Kidney (tissue), 14 donors: Measurements from ENCODE around the gene CASTOR2. TPM values are rescaled to one million over a fixed set of nuclear protein-coding genes. Genes with fewer than 3 reads are reported as not detected.
"Not testable (repeated sequence)": the region's sequence is repeated elsewhere in the genome, so short reads cannot be mapped to it uniquely, and the experiment has no call there.

ENCODE experiments used
- DNase-seq, 5 donors: peaks; one replicate each; pipeline ENCODE4 v3.0.0-alpha.2; 2013 to 2020
- FAIRE-seq: peaks from 2 replicates; lab custom pipeline; 2012; peaks lifted over from hg19 to GRCh38; lab: Jason Lieb, UNC
- H3K27ac ChIP-seq, 2 donors: one replicate each; pipeline ENCODE4 v1.7.0; 2013; ENCODE audit warnings: low read depth in 2 of 2, low read length in 2 of 2, inconsistent platforms in 1 of 2
- H3K27me3 ChIP-seq: one replicate; pipeline ENCODE4 v1.7.1; 2013; ENCODE audit warnings: low read length, inconsistent platforms; ENCODE audit not compliant: control insufficient read depth, insufficient read depth
- H3K36me3 ChIP-seq, 3 donors: one replicate each; pipeline versions ENCODE4 v1.7.0 to v1.7.1; 2013; ENCODE audit warnings: low read length in 3 of 3, control low read depth in 1 of 3, inconsistent platforms in 1 of 3; ENCODE audit not compliant: insufficient read depth in 3 of 3, control insufficient read depth in 2 of 3
- H3K4me1 ChIP-seq, 3 donors: one replicate each; pipeline versions ENCODE4 v1.7.0 to v1.7.1; 2013; ENCODE audit warnings: low read length in 3 of 3, inconsistent platforms in 1 of 3, low read depth in 1 of 3; ENCODE audit not compliant: control insufficient read depth in 2 of 3, insufficient read depth in 2 of 3
- H3K4me3 ChIP-seq, 3 donors: one replicate each; pipeline versions ENCODE4 v1.7.0 to v1.8.1; 2013; ENCODE audit warnings: low read length in 3 of 3, control low read depth in 1 of 3, inconsistent platforms in 1 of 3
- H3K9ac ChIP-seq, 3 donors: one replicate each; pipeline versions ENCODE4 v1.7.0 to v1.7.1; 2013; ENCODE audit warnings: low read length in 3 of 3, control low read depth in 1 of 3, inconsistent platforms in 1 of 3
- H3K9me3 ChIP-seq, 3 donors: one replicate each; pipeline versions ENCODE4 v1.7.0 to v1.7.1; 2013; ENCODE audit warnings: low read length in 3 of 3, control low read depth in 1 of 3, inconsistent platforms in 1 of 3; ENCODE audit not compliant: control insufficient read depth in 2 of 3, insufficient read depth in 1 of 3
- intact Hi-C: fragments of 100-400 bp; cut with DNase I; formaldehyde crosslinking; loops from one replicate; pipeline ENCODE4 v1.11.1; 2022
- polyA plus RNA-seq: library from polyadenylated mRNA; stranded (reverse); fragments of 350-450 nt; fragmentation: Illumina TruSeq; extraction: RNeasy Lipid Tissue Mini Kit (QIAGEN cat#74804); gene quantifications from one replicate; pipeline ENCODE4 v1.2.3, GENCODE V29; 2014; ENCODE audit warnings: low read depth, low replicate concordance; ENCODE audit not compliant: insufficient read depth
- total RNA-seq: library from RNA; stranded (reverse); fragmentation: NEBNext Ultra II Directional; extraction: Animal tissue kit (Norgen Biotek cat#: 25700); gene quantifications from one replicate; pipeline ENCODE4 v1.2.1, GENCODE V29; 2021
- TF ChIP-seq, protein P1 (sequence below): IDR thresholded peaks from 3 replicates; pipeline ENCODE4 v1.5.1; 2012; ENCODE audit warnings: mild to moderate bottlenecking, moderate library complexity, borderline replicate concordance; ENCODE audit not compliant: insufficient read depth; ENCODE audit errors: extremely low read depth
- donor health status: control.
- donor health status: control.
- donor health status: control.
- donor health status: control.
- donor health status: control.
- donor health status: DM: yes; HTN: yes; CAD: no.
- donor health status: Normal renal cell carcinoma (clear cell type).

CASTOR2 gene
- total and polyA plus RNA-seq, 2 donors from 2014 or later: 0.71 to 9.9 TPM

GRCh38 chr7:75001356-75001755 is 36.9 kb downstream of the CASTOR2 start:
- DNase-seq, H3K9me3 ChIP-seq, H3K4me3 ChIP-seq, H3K4me1 ChIP-seq, FAIRE-seq, H3K9ac ChIP-seq, intact Hi-C loops, H3K36me3 ChIP-seq, H3K27ac ChIP-seq, H3K27me3 ChIP-seq: not testable (repeated sequence)

DNA sequence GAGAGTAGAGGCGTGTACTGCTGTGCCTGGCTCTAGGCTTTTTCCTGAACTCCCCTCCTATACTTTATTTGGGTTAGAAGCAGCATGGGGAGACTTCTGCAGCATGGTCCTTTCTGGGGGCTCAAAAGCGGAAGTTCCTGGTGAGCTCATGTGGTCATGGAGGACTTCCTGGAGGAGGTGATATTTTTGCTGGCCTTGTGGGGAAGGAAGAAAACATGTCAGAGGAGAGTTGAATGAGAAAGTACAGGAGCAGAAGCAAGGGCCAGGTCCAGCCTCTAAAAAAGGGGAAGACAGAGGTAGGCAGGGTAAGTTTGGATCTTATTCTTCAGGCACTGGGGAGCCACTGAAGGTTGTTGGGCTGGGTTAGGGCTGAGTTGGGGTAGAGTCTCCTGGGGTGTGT is 45.5 kb downstream of the CASTOR2 start:
- Histone ChIP-seq H3K36me3 (no peaks in the 10 kb centered on the region), H3K9ac (no peak overlapping the region), H3K9me3 (no peaks in the 10 kb centered on the region), H3K27ac (no peak overlapping the region), H3K27me3 (no peaks in the 10 kb centered on the region), H3K4me3 (no peak overlapping the region), H3K4me1 (no peaks in the 10 kb centered on the region)
- FAIRE-seq (no peak), DNase-seq (no peak)
- intact Hi-C loops: no loop called here
- TF ChIP-seq, protein P1, sequence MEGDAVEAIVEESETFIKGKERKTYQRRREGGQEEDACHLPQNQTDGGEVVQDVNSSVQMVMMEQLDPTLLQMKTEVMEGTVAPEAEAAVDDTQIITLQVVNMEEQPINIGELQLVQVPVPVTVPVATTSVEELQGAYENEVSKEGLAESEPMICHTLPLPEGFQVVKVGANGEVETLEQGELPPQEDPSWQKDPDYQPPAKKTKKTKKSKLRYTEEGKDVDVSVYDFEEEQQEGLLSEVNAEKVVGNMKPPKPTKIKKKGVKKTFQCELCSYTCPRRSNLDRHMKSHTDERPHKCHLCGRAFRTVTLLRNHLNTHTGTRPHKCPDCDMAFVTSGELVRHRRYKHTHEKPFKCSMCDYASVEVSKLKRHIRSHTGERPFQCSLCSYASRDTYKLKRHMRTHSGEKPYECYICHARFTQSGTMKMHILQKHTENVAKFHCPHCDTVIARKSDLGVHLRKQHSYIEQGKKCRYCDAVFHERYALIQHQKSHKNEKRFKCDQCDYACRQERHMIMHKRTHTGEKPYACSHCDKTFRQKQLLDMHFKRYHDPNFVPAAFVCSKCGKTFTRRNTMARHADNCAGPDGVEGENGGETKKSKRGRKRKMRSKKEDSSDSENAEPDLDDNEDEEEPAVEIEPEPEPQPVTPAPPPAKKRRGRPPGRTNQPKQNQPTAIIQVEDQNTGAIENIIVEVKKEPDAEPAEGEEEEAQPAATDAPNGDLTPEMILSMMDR: no peak

DNA sequence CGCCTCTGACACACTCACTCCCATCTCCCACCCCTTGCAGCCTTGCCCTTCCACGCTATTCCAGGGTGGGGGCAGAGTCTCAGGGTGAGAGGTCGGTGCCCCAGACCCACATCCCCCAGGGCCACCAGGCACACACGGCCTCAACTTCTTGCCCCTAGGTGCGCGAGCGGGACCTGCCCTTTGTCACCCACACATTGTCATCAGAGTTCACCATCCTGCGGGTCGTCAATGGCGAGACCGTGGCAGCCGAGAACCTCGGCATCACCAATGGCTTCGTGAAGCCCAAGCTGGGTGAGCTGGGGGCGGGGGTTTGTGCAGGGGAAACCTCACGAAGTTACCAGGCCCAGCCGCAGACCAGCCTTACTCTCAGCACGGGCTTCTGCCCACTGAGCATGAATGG is 53.3 kb downstream of the CASTOR2 start:
- Histone ChIP-seq H3K4me3 (no peak overlapping the region), H3K36me3 (no peaks in the 10 kb centered on the region), H3K4me1 (no peaks in the 10 kb centered on the region), H3K9ac (no peak overlapping the region), H3K27me3 (no peaks in the 10 kb centered on the region), H3K9me3 (no peaks in the 10 kb centered on the region), H3K27ac (no peak overlapping the region)
- TF ChIP-seq, protein P1: no peak
- intact Hi-C loops: no loop called here
- FAIRE-seq (no peak), DNase-seq (no peak)

DNA sequence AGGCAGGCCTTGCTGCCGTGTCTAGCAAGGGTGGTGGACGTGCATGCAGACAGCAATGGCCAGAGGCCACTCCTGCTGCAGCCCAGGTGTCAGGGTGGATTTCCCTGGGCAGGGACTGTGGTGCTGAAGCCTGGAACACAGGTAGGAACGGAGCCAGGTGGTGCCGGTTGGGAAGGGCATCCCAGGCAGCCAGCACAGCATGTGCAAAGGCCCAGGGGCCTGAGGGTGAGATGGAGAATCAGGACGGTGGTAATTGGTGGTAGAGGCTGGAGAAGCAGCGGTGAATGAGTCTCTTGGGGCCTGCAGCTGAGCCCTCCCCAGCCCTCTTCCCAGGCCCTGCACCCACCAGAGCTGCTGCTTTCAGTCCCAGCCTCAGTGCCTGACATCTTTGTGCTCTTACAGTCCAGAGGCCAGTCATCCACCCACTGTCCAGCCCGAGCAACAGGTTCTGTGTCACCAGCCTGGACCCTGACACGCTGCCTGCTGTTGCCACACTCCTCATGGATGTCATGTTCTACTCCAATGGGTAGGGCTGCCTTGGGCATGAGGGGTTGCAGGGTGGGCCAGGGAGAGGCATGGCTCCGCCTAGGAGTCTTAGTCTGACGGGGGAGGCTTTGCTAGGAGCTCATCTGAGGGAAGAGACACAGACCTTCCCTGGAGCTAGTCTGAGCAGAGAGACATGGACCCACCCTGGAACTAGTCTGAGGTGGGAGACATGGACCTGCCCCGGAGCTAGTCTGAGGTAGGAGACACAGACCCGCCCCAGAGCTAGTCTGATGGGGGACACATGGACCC is 54.3 kb downstream of the CASTOR2 start:
- no peak for FAIRE-seq
- Histone ChIP-seq H3K4me1 (no peaks in the 10 kb centered on the region), H3K27ac (no peak overlapping the region), H3K27me3 (no peaks in the 10 kb centered on the region), H3K36me3 (no peaks in the 10 kb centered on the region), H3K4me3 (no peak overlapping the region), H3K9me3 (no peaks in the 10 kb centered on the region), H3K9ac (no peak overlapping the region)
- no peak for DNase-seq
- intact Hi-C loops: no loop called here
- TF ChIP-seq, protein P1: no peak
